Stimulated activated CD4-positive, alpha-beta T cell treated with anti-CD3 and anti-CD28 coated beads, TNF-alpha, amount 100 ng/mL, for 48 hours (primary cell): ENCODE data around the gene ZNF639.
"Not testable (repeated sequence)": the region's sequence is repeated elsewhere in the genome, so short reads cannot be mapped to it uniquely, and the experiment has no call there.

Experiments used
- DNase-seq, 3 donors: peaks; one replicate each; pipeline ENCODE4 v3.0.0-alpha.2; 2020; ENCODE audit warnings: low read depth in 3 of 3

Gene ZNF639, protein sequence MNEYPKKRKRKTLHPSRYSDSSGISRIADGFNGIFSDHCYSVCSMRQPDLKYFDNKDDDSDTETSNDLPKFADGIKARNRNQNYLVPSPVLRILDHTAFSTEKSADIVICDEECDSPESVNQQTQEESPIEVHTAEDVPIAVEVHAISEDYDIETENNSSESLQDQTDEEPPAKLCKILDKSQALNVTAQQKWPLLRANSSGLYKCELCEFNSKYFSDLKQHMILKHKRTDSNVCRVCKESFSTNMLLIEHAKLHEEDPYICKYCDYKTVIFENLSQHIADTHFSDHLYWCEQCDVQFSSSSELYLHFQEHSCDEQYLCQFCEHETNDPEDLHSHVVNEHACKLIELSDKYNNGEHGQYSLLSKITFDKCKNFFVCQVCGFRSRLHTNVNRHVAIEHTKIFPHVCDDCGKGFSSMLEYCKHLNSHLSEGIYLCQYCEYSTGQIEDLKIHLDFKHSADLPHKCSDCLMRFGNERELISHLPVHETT

DNA sequence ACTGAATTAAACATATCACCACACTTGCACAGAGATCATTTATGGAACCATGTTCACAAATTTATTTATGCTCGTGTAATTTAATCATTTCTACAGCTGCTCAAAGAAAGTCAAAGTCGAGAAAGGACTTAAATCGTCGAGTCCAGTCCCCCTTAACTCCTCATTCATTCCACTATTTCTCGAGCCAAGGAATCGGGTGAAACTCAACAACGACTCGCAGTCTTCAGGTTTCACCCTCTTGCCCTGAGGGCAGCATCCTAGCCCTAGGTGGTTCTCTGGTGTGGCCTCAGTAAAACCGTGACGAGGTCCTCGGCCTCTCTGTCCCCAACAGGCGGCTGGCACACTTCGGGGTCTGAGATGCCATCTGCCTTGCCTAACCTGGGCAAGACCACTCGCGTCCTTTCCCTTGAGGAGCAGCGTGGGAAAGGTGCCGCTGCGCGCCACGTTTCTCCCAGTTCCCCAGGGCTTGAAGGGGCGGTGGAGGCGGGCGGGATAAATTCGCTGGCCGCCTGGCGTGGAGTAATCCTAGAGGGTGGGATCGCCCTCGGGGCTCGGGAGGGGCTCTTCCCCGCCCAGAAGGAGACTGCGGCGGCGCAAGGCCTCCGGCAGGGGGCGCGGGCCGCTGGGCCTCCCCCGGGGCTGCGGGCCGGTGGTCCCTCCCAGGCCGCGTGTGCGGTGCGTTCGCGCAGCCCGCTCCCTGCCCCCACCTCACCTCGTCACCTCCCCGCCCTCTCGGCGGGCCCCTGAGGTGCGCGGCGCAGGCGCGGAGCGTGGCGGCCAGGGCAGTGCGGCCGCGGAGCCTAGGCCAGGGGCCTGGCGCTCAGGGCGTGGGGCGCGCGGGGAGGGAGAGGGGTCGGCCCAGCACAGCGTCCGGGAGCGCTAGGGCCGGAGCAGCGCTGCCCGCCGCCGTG, at the start of gene ZNF639:
Gene ZNF639 (plus strand): TSS at position 746 of the 911 bp plus-strand sequence. CDS start 5,263 bp downstream, outside the sequence.
- DNase-seq: peak; percentile 58 to 83 (median 66)

DNA sequence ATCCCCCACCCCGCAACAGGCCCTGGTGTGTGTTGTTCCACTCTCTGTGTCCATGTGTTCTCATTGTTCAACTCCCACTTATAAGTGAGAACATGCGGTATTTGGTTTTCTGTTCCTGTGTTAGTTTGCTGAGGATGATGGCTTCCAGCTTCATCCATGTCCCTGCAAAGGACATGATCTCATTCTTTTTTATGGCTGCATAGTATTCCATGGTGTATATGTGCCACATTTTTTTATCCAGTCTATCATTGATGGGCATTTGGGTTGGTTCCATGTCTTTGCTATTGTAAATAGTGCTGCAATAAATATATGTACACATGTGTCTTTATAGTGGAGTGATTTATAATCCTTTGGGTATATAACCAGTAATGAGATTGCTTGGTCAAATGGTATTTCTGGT, 48.4 kb upstream of the ZNF639 start:
- DNase-seq: not testable (repeated sequence)

DNA sequence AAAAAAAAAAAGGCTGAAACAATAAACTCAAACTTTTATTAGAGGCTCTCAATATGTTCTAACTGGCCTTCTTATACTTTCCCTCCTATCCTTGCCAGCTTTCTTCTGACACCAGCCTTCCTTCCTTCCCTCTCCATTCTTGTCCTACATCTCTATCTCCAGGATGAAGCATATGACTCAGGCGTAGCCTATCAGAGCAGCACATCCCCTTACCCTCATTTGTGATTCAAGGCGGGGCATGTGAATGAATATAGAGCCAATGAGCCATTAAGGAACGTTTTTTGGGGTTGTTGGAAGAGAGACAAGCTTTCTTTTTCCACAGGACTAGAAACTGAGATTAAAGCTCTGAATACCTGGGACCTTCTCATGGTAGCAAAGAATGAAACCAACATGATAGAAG, 46.8 kb upstream of the ZNF639 start:
- no peak for DNase-seq

DNA sequence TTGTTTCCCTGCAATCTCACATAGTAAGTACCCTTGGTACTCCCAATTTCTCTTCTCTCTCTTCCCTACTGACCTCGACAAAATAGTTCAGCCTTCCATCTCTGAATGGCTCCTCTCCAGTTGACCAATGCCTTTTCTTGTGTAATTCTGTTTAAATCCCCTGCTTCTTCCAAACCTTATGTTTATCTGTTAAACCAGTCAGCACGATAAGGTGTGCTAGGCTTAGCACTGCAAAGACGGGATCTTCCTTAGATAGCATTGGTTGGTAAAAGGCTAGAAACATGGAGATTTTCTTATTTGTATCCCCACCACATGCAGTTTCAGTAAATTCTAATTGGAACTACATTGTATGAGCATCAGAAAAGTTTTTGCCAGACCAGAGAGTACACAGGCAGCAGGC, 46.1 kb upstream of the ZNF639 start:
- no peak for DNase-seq

DNA sequence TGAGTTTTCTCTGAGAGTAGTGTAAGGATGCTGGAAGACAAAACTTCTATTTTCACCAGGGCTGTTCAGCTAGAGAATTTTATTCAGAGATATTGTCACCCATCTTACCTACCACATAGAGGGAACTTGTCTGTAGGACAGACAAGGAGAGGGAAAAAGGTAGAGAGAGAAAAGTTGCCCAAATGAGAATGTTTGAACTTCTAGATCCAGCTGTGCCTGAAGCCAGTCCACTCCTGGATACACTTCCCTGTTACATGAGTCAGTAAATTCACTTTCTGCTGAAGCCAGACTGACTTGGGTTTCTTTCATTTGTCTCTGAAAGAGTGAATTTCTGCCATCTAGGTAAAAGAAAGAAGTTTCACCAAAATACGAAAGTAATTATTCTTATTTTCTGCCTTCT, 44.7 kb upstream of the ZNF639 start:
- DNase-seq: no peak

DNA sequence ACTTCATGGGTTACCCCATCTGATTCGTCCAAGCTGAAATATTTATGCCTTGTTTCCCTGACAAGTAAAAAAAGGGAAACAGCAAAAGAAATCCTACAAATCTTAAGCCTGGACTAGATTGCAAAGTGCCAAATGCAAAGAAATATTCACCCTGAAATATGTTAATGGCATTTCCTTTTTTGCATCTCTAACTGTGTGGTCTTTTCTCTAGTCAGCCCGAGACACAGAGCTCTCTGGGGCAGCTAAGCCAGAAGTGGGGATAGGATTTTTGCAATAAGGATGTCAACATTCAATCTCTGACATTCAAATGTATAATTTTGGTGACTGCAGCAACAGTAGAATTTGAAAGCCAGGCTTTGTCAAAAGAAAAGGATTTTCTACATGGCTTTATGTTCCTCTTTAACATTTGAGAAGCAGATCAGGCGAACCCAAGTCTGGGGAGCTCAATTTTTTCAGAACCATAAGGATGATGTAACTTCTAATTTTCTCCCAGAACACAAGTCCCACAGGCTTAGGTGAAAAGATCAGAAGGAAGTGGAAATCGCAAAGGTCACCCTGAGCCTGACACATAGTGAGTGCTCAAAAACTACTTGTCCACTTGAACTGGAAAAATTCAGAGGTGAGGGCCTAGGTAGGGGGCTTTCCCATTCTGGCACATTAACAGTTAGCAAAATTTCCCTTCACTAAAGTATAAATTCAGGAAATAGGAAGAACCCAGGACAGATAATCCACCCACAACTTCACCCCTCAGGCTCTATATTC, 43.7 kb upstream of the ZNF639 start:
- DNase-seq: no peak

DNA sequence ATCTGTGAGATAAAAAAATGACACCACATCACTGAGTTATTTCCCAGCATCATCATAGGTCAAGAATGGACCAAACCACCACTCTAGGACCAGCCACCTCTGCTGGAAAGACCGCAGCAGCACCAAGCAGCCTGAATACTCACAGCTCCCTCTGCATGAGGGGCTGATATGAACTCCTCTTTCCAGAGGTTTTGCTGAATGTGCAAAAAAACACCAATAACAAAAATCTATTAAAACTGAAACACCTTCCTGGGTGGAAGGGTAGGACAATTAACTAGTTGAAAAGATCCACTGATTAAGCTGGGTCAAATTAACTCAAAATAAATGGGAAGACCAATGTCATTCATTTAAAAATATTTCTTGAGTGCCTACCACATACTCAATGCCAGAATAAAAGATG, 43.0 kb upstream of the ZNF639 start:
- no peak for DNase-seq

DNA sequence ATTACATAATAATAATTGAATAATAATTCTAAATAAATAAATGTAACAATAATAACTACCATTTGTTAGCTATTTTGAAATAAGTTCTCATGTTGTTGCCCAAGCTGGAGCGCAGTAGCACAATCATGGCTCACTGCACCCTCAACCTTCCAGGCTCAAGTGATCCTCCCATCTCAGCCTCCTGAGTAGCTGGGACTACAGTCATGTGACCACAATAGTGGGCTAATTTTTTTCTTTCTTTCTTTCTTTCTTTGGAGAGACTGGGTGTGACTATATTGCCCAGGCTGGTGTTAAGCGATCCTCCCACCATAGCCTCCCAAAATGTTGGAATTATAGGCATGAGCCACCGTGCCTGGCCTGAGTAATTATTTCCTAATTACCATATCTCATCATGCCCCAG, 41.0 kb upstream of the ZNF639 start:
- no peak for DNase-seq

DNA sequence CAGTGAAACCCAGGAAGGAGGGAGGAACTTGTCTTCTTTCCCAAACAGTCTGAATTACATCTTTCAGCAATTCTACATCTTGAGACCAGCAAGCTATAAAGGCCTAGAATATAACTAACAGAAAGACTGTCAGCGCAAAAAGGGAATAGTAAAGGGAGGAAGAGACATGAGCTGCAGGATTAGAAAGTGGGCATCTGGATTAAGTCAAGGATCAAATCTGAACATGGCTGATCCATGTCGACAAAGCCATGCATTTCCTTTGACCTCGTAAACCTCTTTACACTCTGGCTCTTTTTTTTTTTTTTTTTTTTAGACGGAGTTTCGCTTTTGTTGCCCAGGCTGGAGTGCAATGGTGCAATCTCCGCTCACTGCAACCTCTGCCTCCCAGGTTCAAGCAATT, 36.5 kb upstream of the ZNF639 start:
- DNase-seq: no peak

DNA sequence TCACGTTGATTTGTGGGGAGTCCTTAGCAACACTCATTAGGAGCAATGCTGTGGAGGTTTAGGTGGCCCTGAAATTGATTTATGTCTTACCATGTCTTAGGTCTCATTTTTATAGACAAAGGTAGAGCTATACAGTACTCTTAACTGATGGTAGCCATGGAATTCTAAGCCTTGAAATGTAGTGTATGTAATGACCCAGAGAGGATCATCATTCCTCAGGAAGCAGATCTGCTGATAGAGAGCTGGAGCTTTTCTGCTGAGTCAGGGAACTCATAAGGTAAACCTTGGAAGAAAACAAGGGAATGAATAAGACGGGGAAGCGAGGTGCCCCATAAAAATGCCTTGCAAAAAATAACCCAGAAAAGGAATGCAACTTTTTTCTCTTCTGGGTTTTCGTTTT, 34.0 kb upstream of the ZNF639 start:
- no peak for DNase-seq

DNA sequence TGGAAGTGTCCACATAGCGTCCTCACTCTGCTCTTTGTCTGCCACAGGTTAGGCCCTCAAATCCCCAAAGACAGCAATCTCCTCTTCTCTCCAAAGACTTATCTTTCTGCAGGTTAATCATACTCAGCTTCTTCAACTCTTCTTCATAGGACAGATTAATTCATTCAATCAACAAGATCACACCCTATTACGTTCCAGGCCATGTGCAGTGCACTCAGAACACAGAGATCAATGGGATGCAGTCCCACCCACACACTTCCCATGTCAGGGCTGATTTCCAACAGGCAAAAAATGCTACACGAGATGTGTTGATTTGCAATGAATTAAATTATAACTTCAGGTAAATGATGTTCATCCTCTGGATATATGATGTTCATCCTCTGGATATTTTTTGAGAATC, 33.5 kb upstream of the ZNF639 start:
- no peak for DNase-seq

DNA sequence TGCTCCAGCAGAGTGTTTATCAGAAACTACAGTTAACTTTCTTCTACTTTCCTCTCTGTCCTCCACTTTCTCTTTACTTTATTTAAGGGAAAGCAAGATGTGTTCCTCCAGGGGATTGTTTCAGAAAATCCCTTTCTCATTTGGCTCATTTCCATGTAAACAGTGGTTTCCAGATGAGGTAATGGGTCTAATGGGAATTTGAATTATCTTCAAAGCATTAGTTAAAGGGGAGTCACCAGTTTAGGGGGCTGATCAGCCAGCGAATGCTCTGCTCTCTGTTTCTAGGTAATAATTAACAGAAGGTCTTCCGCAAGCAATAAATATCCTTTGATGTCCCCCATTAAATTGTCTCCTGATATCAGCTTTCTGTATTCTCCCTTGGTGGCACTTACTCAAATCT, 30.4 kb upstream of the ZNF639 start:
- no peak for DNase-seq

DNA sequence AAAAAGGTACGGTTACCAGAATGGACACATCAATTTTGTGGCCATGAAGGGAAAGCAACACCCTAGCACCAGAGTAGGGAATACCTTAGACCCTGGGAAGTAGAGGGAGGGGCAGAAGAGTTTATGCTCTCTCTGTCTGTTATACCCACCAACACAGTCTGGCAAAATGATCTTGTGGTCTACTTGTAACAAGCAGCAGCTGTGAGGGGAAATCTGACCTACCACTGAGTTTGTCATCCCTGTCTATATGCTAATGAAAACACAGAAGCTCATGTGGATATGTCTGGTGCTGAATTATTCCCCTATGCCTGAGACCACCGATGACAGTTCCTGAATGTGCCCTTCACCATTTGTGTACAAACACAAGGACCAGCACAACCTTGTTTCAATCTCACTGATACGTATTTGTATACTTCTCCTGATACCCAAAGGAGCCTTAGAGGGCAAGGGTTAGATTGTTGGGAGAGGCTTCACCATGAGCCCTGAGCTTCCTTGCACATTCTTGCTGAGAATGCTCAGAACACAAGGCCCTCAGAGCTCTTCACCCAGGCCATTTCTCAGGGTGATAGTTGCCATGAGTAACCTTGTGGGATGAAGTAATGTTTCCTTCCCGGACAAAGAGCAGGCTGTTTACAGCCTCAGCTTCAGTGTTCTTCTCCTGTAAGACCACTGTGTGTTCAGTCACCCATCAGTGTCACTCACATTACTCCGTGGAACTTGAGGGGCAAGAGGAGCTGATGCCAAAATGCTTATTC, 24.7 kb upstream of the ZNF639 start:
- DNase-seq: no peak

DNA sequence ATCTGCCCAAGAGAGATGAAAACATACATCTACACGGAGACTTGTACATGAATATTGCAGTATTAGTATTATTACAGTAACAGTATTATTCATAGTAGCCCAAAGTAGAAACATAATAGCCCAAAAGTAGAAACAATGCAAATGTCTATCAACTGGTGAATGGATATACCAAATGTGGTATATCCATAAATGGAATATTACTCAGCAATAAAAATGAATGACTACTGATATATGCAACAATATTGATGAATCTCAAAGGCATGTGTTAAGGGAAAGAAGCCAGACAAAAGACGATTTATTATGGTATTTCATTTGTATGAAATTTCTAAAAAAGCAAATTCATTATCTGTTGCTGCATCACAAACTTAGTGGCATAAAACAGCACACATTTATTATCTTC, 23.5 kb upstream of the ZNF639 start:
- no peak for DNase-seq

DNA sequence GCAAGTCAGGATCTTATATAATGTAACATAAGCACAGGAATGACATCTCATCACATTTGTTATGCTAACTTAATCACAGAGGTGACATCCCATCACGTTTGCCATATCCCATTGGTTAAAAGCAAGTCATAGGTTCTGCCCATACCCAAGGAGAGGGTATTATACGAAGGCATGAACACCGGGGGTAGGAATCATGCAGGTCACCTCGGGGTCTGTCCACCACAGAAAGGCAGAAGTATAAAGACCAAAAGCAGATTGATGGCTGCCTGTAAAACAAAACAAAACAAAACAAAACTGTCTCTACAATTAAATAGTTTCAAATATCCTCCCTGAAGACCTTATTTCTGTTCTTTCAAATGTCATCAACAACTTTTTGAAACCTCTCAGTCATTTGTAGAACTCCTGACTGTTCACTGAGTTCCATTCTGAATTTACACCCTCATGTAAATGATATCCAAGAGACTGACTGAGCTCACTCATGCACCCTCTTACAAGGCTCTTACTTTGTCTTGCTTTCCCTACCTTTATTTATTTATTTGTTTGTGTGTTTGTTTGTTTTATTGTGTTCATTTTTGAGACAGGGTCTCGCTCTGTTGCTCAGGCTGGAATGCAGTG, 22.7 kb upstream of the ZNF639 start:
- no peak for DNase-seq

DNA sequence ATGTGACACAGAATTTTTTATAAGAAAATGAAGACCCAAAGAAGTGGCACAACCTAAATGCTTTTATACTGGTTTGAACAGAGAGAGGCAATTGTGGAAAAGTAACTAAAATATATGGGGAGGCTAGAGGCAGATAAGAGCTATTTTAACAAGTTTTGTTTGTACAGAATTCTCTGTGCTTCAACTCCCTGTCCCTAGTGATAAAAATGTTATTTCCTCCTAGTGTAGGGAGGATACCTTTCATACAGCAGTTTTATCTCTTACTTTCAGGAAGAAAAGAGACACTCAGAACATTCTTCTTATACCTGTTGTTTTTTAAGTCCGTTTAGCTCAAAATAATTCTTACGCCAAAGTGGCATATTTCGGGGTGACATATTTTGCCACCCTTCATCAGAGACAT, 21.2 kb upstream of the ZNF639 start:
- DNase-seq: no peak

DNA sequence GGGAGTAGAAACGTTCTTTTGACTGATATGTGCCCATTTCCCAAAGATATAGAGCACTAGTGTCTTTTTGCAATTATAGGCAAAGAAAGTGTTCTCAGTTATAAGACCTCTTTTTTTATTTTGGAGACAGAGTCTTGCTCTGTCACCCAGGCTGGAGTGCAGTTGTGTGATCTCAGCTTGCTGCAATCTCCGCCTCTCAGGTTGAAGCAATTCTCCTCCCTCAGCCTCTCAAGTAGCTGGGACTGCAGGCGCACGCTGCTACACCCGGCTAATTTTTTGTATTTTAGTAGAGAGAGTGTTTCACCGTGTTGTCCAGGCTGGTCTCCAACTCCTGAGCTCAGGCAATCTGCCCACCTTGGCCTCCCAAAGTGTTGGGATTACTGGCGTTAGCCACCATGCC, 20.7 kb upstream of the ZNF639 start:
- DNase-seq: no peak

DNA sequence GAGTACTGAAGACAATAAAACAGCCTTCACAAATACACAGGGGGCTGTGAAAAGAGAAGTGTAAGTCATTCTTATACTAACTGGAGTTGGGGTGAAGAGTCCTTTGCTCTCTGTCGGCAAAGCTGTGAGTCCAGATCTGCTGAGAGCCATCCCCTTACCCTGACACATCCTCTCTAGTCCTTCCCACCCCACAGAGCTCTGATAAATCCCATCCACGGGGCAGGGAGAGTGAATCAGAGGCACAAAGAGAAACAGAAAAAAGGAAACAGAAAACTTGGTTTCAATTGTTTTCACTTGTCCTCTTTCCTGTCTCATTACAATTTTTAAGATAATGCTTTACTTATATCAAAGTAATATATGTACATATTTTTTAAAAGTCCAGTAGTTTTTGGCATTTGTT, 18.2 kb upstream of the ZNF639 start:
- DNase-seq: no peak

DNA sequence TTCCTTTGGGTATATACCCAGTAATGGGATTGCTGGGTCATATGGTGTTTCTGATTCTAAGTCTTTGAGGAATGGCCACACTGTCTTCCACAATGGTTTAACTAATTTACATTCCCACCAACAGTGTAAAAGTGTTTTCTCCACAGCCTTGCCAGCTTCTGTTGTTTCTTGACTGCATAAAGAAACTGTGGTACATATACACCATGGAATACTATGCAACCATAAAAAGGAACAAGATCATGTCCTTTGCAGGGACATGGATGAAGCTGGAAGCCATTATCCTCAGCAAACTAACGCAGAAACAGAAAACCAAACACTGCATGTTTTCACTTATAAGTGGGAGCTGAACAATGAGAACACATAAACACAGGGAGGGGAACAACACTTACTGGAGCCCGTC, 15.5 kb upstream of the ZNF639 start:
- not testable (repeated sequence) for DNase-seq

DNA sequence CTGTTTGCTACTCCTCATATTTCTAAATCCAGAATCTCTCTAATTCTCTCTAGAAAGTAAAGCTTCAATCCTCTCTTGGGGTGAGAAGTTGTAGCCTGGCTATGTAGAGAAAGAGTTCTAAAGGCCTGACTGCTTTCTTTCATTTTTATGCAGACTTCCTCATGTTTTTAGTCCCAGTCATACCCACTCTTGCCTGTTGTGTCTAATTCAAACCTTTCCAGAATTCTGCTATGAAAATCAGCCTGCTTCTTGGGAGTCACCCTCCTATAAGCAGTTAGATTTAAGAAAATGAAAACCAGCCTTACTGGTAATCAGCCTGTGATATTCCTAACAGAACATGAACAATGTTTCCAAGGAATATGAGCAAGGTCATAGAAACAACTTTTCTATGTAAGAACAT, 14.8 kb upstream of the ZNF639 start:
- no peak for DNase-seq
